SK-N-MC (cell line): ENCODE measurements around the gene WIZ.
A peak's percentile ranks its signal among the peaks of the same experiment; 100 is the strongest.

Source experiments
- DNase-seq: peaks from one replicate; pipeline ENCODE4 v3.0.0-alpha.2; 2011; ENCODE audit warnings: low read depth, low spot score
- H3K27ac ChIP-seq: fragments of 200-600 bp; sonication (generic); 2 replicates; pipeline ENCODE4 v1.5.1; 2016; ENCODE audit warnings: mixed run types
- H3K36me3 ChIP-seq: fragments of 200-600 bp; sonication (generic); 2 replicates; pipeline ENCODE4 v1.6.1; 2017; ENCODE audit warnings: antibody characterized with exemption, low read length, mixed read lengths; ENCODE audit not compliant: insufficient read depth
- H3K4me3 ChIP-seq: fragments of 200-600 bp; sonication (generic); 2 replicates; pipeline ENCODE4 v1.5.1; 2016
- H3K9ac ChIP-seq: fragments of 200-600 bp; sonication (generic); 2 replicates; pipeline ENCODE4 v1.8.0; 2017; ENCODE audit warnings: mixed run types, mixed read lengths; ENCODE audit not compliant: insufficient read length
- H3K9me3 ChIP-seq: fragments of 200-600 bp; sonication (generic); 2 replicates; pipeline ENCODE4 v1.6.1; 2017; ENCODE audit warnings: low read depth, mild to moderate bottlenecking, antibody characterized with exemption, low read length, moderate library complexity, mixed read lengths
- EZH2 ChIP-seq: fragments of 200-600 bp; sonication (generic); IDR thresholded peaks from one replicate; pipeline ENCODE4 v1.6.1; 2017; ENCODE audit warnings: antibody characterized with exemption
- FOXP2 ChIP-seq: optimal IDR thresholded peaks from 2 replicates; pipeline ENCODE3; 2011; ENCODE audit warnings: mild to moderate bottlenecking, moderate library complexity; ENCODE audit not compliant: insufficient read depth; ENCODE audit errors: extremely low read length, control extremely low read depth
- POLR2AphosphoS5 ChIP-seq: IDR thresholded peaks from 2 replicates; pipeline ENCODE4 v1.6.1; 2012; ENCODE audit warnings: mild to moderate bottlenecking, low read depth, low read length, borderline replicate concordance

WIZ gene

DNA sequence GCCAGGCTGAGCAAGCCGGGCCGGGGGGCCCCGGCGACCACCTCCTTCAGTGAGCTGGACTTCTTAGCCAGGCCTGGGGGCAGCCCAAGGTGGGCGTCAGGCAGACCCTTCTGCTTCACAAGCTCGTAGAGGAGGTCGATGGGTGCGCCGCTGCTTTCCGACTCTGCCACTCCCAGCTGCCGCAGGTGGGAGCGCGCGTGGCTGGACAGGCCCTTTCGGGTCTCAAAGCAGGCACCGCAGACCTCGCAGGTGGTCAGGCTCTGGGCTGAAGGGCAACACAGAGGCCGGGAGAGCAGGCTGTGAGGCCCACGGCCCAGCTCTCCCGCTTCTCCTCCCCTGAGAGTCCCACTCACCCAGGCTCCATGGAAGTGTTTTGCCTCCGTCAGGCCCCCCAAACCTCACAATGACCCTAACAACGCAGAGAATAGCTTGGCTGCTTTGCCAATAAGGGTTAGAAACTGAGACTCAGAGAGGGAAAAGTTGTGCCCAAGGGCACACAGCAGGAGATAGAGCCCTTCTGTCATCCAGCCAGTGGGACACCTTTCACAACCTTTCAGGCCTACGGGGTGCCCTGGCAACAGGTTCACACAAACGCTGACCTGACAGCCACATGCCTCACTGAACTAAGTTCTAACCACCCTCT is 19.8 kb downstream of the WIZ start:
- Histone ChIP-seq H3K4me3 (no peak overlapping the region), H3K36me3 (peaks cover 40% of the 10 kb centered on the region), H3K27ac (no peak overlapping the region), H3K9me3 (no peaks in the 10 kb centered on the region), H3K9ac (no peak overlapping the region)
- DNase-seq: no peak
- TF ChIP-seq POLR2AphosphoS5 (no peak), EZH2 (no peak), FOXP2 (no peak)

DNA sequence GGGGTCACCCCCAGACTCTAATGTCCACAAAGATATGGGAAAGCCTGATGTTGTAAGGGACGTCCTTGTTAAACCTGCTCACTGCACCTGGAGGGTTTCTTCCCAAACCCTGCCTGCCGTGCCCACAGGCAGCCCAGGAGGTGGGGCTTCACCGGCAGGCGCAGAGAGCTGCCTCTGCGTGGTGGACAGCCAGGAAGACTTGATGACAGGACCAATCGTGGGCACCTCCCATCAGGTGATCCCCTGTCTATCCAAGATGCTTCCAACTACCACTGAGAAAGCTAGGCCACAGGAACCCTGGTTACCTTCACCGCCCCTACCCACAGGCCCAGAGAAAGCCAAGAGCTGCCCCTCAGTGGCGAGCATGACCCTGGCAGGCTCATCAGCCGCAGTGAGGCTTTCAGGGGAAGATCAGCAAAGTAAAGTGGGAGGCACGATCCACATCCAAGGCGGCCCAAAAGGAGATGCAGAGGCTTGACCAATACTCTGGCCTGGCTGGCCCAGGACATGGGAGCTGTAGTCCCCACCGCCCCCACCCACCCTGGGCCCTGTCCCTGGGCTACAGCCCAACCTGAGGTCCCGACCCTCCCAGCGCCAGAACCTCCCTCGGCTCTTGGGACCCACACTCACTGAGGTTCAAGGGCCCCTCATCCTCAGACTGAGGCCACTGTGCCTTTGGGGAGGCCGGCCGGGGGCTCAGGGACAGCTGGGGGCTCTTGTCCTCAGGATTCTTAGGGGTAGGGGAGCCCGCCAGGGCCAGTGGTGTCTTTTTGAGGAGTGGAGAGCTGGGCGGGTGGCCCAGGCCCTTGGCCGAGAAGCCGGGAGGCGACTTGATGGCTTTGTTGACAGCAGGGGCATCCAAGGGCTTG is 20.6 kb downstream of the WIZ start:
- H3K27ac ChIP-seq: no peak overlapping the region
- TF ChIP-seq FOXP2 (no peak), POLR2AphosphoS5 (no peak), EZH2 (no peak)
- no peak overlapping the region for H3K9ac ChIP-seq
- no peak for DNase-seq
- no peaks in the 10 kb centered on the region for H3K9me3 ChIP-seq
- H3K36me3 ChIP-seq: peaks cover 47% of the 10 kb centered on the region
- H3K4me3 ChIP-seq: no peak overlapping the region

DNA sequence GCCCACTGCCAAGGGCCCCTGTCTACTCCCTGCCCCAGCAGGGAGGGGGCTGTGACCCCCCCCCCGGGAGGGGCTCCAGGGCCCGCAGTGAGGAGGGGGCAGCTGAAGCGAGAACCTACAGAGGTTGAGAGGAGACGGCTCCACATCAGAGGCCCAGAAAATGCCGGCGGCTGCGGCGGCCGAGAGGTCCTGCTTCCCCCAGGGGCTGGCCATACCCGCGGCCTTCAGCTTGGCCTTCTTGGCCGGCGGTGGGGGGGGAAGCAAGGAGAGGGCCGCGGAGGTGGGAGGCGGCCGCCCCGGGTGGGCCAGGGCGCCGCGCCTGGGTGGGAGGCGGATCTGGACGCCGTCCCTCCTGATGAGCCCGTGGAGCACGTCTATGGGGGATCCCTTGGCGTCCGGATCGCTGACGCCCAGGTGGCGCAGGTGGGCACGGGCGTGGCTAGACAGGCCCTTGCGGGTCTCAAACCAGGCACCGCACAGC is 21.7 kb downstream of the WIZ start:
- H3K27ac ChIP-seq: no peak overlapping the region
- TF ChIP-seq EZH2 (no peak), POLR2AphosphoS5 (no peak), FOXP2 (no peak)
- H3K36me3 ChIP-seq: peaks cover 59% of the 10 kb centered on the region
- H3K9ac ChIP-seq: no peak overlapping the region
- no peak overlapping the region for H3K4me3 ChIP-seq
- DNase-seq: no peak
- peaks cover 6% of the 10 kb centered on the region; the same call in 1 of the 2 replicates for H3K9me3 ChIP-seq

DNA sequence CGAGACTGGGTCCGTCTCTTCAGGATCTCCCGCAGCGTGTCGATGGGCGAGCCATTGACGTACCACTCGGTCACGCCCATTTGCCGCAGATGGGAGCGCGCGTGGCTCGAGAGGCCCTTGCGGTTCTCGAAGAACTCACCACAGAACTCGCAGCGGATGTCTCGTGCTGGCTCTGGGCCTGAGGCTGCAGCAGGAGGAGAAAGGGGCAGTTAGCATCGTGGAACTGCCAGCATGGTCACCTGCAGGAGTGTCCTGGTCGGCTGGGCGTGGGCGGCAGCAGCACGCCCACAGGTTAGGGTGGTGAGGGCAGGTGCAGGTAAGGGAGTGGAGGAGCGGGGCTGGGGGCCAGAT is 22.4 kb downstream of the WIZ start:
- Histone ChIP-seq H3K9ac (no peak overlapping the region), H3K27ac (no peak overlapping the region), H3K9me3 (peaks cover 6% of the 10 kb centered on the region; the same call in 1 of the 2 replicates), H3K36me3 (peaks cover 66% of the 10 kb centered on the region), H3K4me3 (no peak overlapping the region)
- TF ChIP-seq POLR2AphosphoS5 (no peak), FOXP2 (no peak), EZH2 (no peak)
- no peak for DNase-seq

DNA sequence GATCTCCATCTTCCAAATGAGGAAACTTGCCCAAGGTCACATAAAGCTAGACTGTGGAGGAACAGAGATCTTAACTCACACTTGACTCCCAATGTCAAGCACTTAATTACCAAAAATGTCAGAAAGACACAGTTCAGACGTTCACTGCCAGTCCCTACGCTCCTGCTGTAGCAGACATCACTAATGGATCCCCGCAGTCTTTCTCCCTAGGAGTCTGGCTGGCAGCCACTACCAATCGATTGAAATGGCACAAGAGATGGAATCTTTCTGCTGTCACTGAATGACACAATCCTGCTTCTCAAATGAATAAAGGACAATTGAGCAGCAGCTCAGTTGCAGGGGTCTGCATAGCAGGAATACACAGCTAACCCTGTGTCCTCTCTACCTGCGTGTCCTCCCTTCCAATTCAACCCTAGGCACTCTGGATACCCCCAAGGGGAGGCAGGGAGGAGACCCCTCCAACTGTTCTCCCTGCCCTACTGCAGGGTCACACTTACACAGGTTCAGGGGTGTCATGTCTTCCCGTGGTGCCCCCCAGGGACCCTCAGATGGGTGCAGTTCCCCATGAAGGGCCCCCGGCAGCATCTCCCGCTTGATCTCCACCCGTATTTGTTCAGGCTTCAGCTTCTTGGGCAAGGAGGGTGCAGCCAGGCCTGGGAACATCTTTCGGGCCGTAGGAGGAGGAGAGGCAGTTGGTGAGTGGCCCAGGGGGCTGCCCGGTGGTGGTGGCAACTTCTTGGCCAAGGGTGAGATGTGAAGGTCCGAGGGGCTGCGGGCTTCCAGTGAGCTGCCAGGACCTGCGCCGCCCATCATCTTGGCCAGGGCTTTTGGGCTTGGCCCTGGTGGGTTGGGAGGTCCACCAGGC is 23.0 kb downstream of the WIZ start:
- Histone ChIP-seq H3K4me3 (no peak overlapping the region), H3K9ac (no peak overlapping the region), H3K9me3 (peaks cover 6% of the 10 kb centered on the region; the same call in 1 of the 2 replicates), H3K27ac (0 out of 2 replicates have a peak overlapping the region, but pooled peaks have one; percentile 25), H3K36me3 (peaks cover 67% of the 10 kb centered on the region)
- no peak for DNase-seq
- TF ChIP-seq POLR2AphosphoS5: no peak
- no peak for TF ChIP-seq EZH2
- no peak for TF ChIP-seq FOXP2

DNA sequence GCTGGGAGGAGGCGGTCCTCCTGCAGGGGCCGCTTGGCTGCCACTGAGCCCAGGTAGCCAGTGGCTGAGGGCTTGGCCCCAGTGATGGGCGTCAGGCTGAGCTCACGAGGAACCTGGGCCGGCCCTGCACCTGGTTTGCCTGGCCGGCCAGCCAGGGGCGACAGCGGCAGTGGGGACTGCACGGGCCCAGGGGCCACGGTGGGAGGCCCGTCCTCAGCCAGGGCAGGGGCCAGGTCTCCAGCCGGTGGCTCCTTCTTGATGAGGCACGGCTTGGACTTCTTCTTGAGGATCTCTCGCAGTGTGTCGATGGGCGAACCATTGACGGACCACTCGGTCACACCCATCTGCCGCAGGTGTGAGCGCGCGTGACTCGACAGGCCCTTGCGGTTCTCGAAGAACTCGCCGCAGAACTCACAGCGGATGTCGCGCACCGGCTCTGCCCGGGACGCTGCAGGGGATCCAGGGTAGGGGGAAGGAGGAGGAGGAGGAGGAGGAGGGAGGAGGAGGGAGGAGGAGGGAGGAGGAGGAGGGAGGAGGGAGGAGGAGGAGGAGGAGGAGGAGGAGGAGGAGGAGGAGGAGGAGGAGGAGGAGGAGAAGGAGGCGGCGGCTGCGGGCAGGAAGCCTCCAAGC is 24.3 kb downstream of the WIZ start:
- H3K9ac ChIP-seq: no peak overlapping the region
- peaks cover 60% of the 10 kb centered on the region for H3K36me3 ChIP-seq
- no peak overlapping the region for H3K27ac ChIP-seq
- H3K4me3 ChIP-seq: no peak overlapping the region
- peaks cover 6% of the 10 kb centered on the region; the same call in 1 of the 2 replicates for H3K9me3 ChIP-seq
- TF ChIP-seq POLR2AphosphoS5: no peak
- no peak for TF ChIP-seq FOXP2
- no peak for TF ChIP-seq EZH2
- no peak for DNase-seq

DNA sequence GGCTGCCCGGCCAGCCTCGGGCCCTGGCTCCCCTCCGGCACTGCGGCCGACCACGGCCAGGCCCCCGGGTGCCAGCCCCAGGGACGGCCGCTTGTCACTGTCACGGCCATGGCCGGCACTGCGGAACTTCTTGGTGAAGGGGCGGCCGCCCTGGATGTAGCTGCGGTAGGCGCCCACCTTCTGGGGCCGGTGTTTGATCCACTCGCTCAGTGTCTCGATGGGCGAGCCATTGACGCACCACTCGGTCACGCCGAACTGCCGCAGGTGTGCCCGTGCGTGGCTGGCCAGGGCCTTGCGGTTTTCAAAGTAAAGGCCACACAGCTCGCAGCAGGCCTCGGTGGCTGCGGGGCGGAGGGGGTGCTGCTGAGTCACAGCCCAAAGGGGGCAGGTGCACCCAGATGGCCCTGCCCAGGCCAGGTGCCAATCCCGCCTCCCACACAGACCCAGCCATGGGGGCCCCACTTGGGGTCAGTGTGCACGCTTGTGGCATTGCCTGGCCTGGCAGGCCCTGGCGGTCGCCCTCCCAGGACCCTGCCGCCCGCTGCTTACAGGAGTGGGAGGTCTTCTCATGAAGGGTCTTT is 25.0 kb downstream of the WIZ start:
- H3K4me3 ChIP-seq: no peak overlapping the region
- peaks cover 60% of the 10 kb centered on the region for H3K36me3 ChIP-seq
- TF ChIP-seq FOXP2: no peak
- TF ChIP-seq POLR2AphosphoS5: no peak
- no peak for TF ChIP-seq EZH2
- no peak for DNase-seq
- H3K9me3 ChIP-seq: peaks cover 6% of the 10 kb centered on the region; the same call in 1 of the 2 replicates
- no peak overlapping the region for H3K27ac ChIP-seq
- no peak overlapping the region for H3K9ac ChIP-seq
